Measurements from ENCODE around the gene PURB. TPM values are rescaled to one million over a fixed set of nuclear protein-coding genes. Genes with fewer than 3 reads are reported as not detected.

PURB gene
- total and polyA plus RNA-seq, 4 donors = 0.92 to 11.4 (median 5.8) TPM

DNA sequence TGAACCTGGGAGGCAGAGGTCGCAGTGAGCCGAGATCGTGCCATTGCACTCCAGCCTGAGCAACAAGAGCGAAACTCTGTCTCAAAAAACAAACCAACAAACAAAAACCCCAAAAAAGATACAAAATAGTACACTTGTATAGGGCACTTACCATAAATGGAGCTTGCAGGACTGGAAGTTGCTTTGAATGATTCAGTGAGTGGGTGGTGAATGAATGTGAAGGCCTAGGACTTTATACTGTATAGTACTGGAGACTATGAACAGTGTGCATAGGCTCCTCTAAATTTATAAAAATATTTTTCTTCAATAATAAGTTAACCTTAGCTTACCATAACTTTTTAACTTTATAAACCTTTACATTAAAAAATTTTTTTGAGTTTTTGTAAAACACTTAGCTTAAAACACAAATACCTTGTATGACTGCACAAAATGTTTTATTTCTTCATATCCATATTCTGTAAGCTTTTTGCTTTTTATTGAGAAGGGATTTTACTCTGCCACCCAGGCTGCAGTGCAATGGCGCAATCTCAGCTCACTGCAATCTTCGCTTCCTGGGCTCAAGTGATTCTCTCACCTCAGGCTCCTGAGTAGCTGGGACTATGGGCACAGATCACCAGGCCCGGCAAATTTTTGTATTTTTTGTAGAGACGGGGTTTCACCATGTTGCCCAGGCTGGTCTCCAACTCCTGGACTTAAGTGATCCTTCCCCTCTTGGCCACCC, 30.5 kb downstream of the PURB start (continued):
- TF ChIP-seq HNF4A (conservative IDR thresholded peaks at IDR 0.05) = no peak
- no peak for TF ChIP-seq EGR1 (IDR thresholded peaks at IDR 0.05; ENCODE audit: low read depth in 2 of 2)
- TF ChIP-seq, protein P1, sequence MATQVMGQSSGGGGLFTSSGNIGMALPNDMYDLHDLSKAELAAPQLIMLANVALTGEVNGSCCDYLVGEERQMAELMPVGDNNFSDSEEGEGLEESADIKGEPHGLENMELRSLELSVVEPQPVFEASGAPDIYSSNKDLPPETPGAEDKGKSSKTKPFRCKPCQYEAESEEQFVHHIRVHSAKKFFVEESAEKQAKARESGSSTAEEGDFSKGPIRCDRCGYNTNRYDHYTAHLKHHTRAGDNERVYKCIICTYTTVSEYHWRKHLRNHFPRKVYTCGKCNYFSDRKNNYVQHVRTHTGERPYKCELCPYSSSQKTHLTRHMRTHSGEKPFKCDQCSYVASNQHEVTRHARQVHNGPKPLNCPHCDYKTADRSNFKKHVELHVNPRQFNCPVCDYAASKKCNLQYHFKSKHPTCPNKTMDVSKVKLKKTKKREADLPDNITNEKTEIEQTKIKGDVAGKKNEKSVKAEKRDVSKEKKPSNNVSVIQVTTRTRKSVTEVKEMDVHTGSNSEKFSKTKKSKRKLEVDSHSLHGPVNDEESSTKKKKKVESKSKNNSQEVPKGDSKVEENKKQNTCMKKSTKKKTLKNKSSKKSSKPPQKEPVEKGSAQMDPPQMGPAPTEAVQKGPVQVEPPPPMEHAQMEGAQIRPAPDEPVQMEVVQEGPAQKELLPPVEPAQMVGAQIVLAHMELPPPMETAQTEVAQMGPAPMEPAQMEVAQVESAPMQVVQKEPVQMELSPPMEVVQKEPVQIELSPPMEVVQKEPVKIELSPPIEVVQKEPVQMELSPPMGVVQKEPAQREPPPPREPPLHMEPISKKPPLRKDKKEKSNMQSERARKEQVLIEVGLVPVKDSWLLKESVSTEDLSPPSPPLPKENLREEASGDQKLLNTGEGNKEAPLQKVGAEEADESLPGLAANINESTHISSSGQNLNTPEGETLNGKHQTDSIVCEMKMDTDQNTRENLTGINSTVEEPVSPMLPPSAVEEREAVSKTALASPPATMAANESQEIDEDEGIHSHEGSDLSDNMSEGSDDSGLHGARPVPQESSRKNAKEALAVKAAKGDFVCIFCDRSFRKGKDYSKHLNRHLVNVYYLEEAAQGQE (IDR thresholded peaks at IDR 0.05) = no peak
- TF ChIP-seq JUND (IDR thresholded peaks at IDR 0.05) = no peak

DNA sequence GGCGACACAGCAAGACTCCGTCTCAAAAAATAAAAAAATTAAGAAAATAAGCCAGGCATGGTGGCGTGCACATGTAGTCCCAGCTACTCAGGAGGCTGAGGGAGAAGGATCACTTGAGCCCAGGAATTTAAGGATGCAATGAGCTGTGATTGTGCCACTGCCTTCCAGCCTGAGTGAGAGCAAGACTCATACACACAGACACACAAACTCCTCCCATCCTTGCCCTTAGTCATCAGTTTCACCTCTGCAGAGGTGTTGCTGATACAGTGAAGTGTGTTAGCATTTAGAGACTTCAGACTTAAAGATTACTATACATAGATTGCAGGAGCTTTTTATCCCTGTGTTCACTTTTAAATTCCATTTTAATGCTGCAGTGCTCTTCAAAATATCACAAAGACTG, 31.9 kb downstream of the PURB start:
- DNase-seq (ENCODE audit: low spot score) = no peak
- TF ChIP-seq GABPA (IDR thresholded peaks at IDR 0.05 in 1 of 2, conservative IDR thresholded peaks at IDR 0.05 in 1 of 2) (no peak), NR2F2 (IDR thresholded peaks at IDR 0.05) (no peak), FOXA1 (IDR thresholded peaks at IDR 0.05) (no peak), FOXA2 (IDR thresholded peaks at IDR 0.05) (no peak), EGR1 (IDR thresholded peaks at IDR 0.05; ENCODE audit: low read depth in 2 of 2) (no peak), HNF4A (conservative IDR thresholded peaks at IDR 0.05) (no peak)
- TF ChIP-seq, protein P2, sequence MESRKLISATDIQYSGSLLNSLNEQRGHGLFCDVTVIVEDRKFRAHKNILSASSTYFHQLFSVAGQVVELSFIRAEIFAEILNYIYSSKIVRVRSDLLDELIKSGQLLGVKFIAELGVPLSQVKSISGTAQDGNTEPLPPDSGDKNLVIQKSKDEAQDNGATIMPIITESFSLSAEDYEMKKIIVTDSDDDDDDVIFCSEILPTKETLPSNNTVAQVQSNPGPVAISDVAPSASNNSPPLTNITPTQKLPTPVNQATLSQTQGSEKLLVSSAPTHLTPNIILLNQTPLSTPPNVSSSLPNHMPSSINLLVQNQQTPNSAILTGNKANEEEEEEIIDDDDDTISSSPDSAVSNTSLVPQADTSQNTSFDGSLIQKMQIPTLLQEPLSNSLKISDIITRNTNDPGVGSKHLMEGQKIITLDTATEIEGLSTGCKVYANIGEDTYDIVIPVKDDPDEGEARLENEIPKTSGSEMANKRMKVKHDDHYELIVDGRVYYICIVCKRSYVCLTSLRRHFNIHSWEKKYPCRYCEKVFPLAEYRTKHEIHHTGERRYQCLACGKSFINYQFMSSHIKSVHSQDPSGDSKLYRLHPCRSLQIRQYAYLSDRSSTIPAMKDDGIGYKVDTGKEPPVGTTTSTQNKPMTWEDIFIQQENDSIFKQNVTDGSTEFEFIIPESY (IDR thresholded peaks at IDR 0.05) = no peak
- TF ChIP-seq, protein P3, sequence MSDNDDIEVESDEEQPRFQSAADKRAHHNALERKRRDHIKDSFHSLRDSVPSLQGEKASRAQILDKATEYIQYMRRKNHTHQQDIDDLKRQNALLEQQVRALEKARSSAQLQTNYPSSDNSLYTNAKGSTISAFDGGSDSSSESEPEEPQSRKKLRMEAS (IDR thresholded peaks at IDR 0.05) = no peak
- no peaks in the 10 kb centered on the region for H3K36me3 ChIP-seq (ENCODE audit: control insufficient read depth in 4 of 4, insufficient read depth in 3 of 4, low read depth in 1 of 4, low read length in 3 of 4)
- WGBS = 92% methylated on average over 3 of the region's 3 CpGs
- H3K27ac ChIP-seq (ENCODE audit: low read depth in 1 of 2, low read length in 2 of 2) = no peak overlapping the region
- no peaks in the 10 kb centered on the region for H3K9me3 ChIP-seq (ENCODE audit: control insufficient read depth in 4 of 4, low read length in 3 of 4)
- H3K27me3 ChIP-seq (ENCODE audit: control insufficient read depth in 4 of 4, insufficient read depth in 4 of 4, low read length in 3 of 4) = no peaks in the 10 kb centered on the region
- peaks cover 0 to 8% (median 0%) of the 10 kb centered on the region in 4 donors for H3K4me1 ChIP-seq (ENCODE audit: control insufficient read depth in 4 of 4, insufficient read depth in 4 of 4, low read length in 3 of 4)
- H3K4me3 ChIP-seq (ENCODE audit: low read depth in 1 of 3, low read length in 3 of 3) = no peak overlapping the region
- no peak overlapping the region for H3K9ac ChIP-seq (ENCODE audit: low read depth in 1 of 2, low read length in 2 of 2)

DNA sequence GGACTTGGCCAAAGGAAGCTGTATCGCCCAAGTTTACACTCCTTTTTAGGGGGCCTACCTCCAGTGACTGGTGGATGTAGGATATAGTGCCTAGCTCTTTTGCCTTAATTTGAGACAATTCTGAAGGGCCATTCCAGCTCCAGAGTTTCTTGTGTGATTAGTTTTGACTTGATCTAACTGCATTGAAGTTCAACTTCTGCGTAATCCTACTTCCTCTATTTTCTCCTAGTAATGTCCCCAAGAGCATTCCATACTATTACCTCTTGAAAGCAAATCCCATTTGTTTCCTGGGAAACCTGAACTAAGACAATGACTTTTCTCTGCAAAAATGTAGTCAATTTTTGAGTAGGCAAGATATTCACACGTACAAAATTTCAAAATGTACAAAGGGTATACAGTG, 32.7 kb downstream of the PURB start:
- WGBS = 92% methylated on average over 3 of the region's 3 CpGs
- Histone ChIP-seq H3K4me1 (ENCODE audit: control insufficient read depth in 4 of 4, insufficient read depth in 4 of 4, low read length in 3 of 4) (peaks cover 0 to 8% (median 0%) of the 10 kb centered on the region in 4 donors), H3K9ac (ENCODE audit: low read depth in 1 of 2, low read length in 2 of 2) (no peak overlapping the region), H3K27me3 (ENCODE audit: control insufficient read depth in 4 of 4, insufficient read depth in 4 of 4, low read length in 3 of 4) (no peaks in the 10 kb centered on the region), H3K4me3 (ENCODE audit: low read depth in 1 of 3, low read length in 3 of 3) (no peak overlapping the region), H3K27ac (ENCODE audit: low read depth in 1 of 2, low read length in 2 of 2) (no peak overlapping the region), H3K36me3 (ENCODE audit: control insufficient read depth in 4 of 4, insufficient read depth in 3 of 4, low read depth in 1 of 4, low read length in 3 of 4) (no peaks in the 10 kb centered on the region), H3K9me3 (ENCODE audit: control insufficient read depth in 4 of 4, low read length in 3 of 4) (no peaks in the 10 kb centered on the region)
- DNase-seq (ENCODE audit: low spot score) = no peak
- no peak for TF ChIP-seq TAF1 (conservative IDR thresholded peaks at IDR 0.05)
- TF ChIP-seq NR2F2 (IDR thresholded peaks at IDR 0.05) = no peak
- TF ChIP-seq FOXA1 (IDR thresholded peaks at IDR 0.05) = no peak
- no peak for TF ChIP-seq JUND (IDR thresholded peaks at IDR 0.05)
- TF ChIP-seq, protein P3 (IDR thresholded peaks at IDR 0.05) = no peak
- TF ChIP-seq HNF4G (IDR thresholded peaks at IDR 0.05) = no peak
- TF ChIP-seq GABPA (IDR thresholded peaks at IDR 0.05 in 1 of 2, conservative IDR thresholded peaks at IDR 0.05 in 1 of 2) = no peak
- no peak for TF ChIP-seq EGR1 (IDR thresholded peaks at IDR 0.05; ENCODE audit: low read depth in 2 of 2)
- no peak for TF ChIP-seq YY1 (IDR thresholded peaks at IDR 0.05)
- TF ChIP-seq RAD21 (IDR thresholded peaks at IDR 0.05) = no peak
- TF ChIP-seq, protein P1 (IDR thresholded peaks at IDR 0.05) = no peak
- TF ChIP-seq, protein P2 (IDR thresholded peaks at IDR 0.05) = no peak

Measured in liver (tissue), 9 donors.